CD14-positive monocyte (primary cell): ENCODE measurements around the gene MGAT4A. TPM values are rescaled to one million over a fixed set of nuclear protein-coding genes. Genes with fewer than 3 reads are reported as not detected.

ENCODE experiments used
- DNase-seq, 3 donors: peaks; one replicate each; pipeline ENCODE4 v3.0.0-alpha.2; 2011 to 2022
- H2AFZ ChIP-seq: 2 replicates; pipeline ENCODE4 v1.6.0; 2012; ENCODE audit warnings: mild to moderate bottlenecking, low read depth, low read length, inconsistent platforms; ENCODE audit not compliant: insufficient read depth, poor library complexity, severe bottlenecking
- H3K27ac ChIP-seq, 2 donors: 1 replicate in 1 of 2; 2 replicates in 1 of 2; pipeline ENCODE4 v1.5.1; 2012 to 2013; ENCODE audit warnings: low read length in 2 of 2, control low read depth in 1 of 2, inconsistent platforms in 1 of 2, low read depth in 1 of 2, mild to moderate bottlenecking in 1 of 2
- H3K27me3 ChIP-seq, 2 donors: one replicate each; pipeline versions ENCODE4 v1.6.0 to v1.6.1; 2011 to 2013; ENCODE audit warnings: low read length in 2 of 2; ENCODE audit not compliant: control insufficient read depth in 2 of 2, insufficient read depth in 2 of 2
- H3K36me3 ChIP-seq, 2 donors: replicated peaks in 1 of 2; 1 replicate in 1 of 2; 2 replicates in 1 of 2; pipeline versions ENCODE4 v1.5.1 to v1.6.1; 2012 to 2013; ENCODE audit warnings: low read length in 2 of 2, control low read depth in 1 of 2, inconsistent platforms in 1 of 2, mild to moderate bottlenecking in 1 of 2; ENCODE audit not compliant: insufficient read depth in 2 of 2, control insufficient read depth in 1 of 2
- H3K4me1 ChIP-seq, 2 donors: 1 replicate in 1 of 2; 2 replicates in 1 of 2; pipeline versions ENCODE4 v1.5.1 to v1.6.1; 2012 to 2013; ENCODE audit warnings: low read length in 2 of 2, control low read depth in 1 of 2, inconsistent platforms in 1 of 2, mild to moderate bottlenecking in 1 of 2, moderate library complexity in 1 of 2; ENCODE audit not compliant: insufficient read depth in 2 of 2, control insufficient read depth in 1 of 2
- H3K4me2 ChIP-seq: replicated peaks from 2 replicates; pipeline ENCODE3; 2012; ENCODE audit warnings: low read length, moderate library complexity, mild to moderate bottlenecking; ENCODE audit not compliant: poor library complexity, severe bottlenecking; ENCODE audit errors: extremely low read depth
- H3K4me3 ChIP-seq, 3 experiments: fragments of 200-600 bp in 1 of 3; sonication (generic) in 1 of 3; replicated peaks in 1 of 3; 1 replicate in 2 of 3; 2 replicates in 1 of 3; pipeline ENCODE4 v1.5.1; 2011 to 2013; ENCODE audit warnings: low read length in 3 of 3, mild to moderate bottlenecking in 3 of 3, control low read depth in 2 of 3, low read depth in 2 of 3, inconsistent platforms in 1 of 3, moderate library complexity in 1 of 3
- H3K79me2 ChIP-seq: 2 replicates; pipeline ENCODE4 v1.6.0; 2012; ENCODE audit warnings: mild to moderate bottlenecking, control low read depth, inconsistent platforms, low read length, moderate library complexity; ENCODE audit not compliant: insufficient read depth
- H3K9ac ChIP-seq: 2 replicates; pipeline ENCODE4 v1.6.0; 2017; ENCODE audit warnings: low read length, mild to moderate bottlenecking; ENCODE audit not compliant: insufficient read depth, poor library complexity, severe bottlenecking
- H3K9me3 ChIP-seq, 2 donors: replicated peaks in 1 of 2; 1 replicate in 1 of 2; 2 replicates in 1 of 2; pipeline versions ENCODE4 v1.5.1 to v1.6.1; 2012 to 2013; ENCODE audit warnings: low read length in 2 of 2, control low read depth in 1 of 2; ENCODE audit not compliant: control insufficient read depth in 1 of 2, insufficient read depth in 1 of 2
- H4K20me1 ChIP-seq: 2 replicates; pipeline ENCODE4 v1.6.0; 2012; ENCODE audit warnings: mild to moderate bottlenecking, low read length, control low read depth, moderate library complexity; ENCODE audit not compliant: insufficient read depth
- H3K27ac Mint-ChIP-seq, 7 donors: one replicate each; pipeline ENCODE4 v1.8.0; 2020; ENCODE audit warnings: mild to moderate bottlenecking in 7 of 7, mixed read lengths in 7 of 7, moderate library complexity in 6 of 7, inconsistent platforms in 2 of 7
- H3K27me3 Mint-ChIP-seq, 3 donors: one replicate each; pipeline ENCODE4 v1.8.0; 2021 to 2022; ENCODE audit warnings: low read depth in 3 of 3, mild to moderate bottlenecking in 3 of 3, mixed read lengths in 3 of 3, moderate library complexity in 3 of 3, inconsistent platforms in 1 of 3
- H3K36me3 Mint-ChIP-seq, 2 donors: one replicate each; pipeline ENCODE4 v1.8.0; 2020; ENCODE audit warnings: mixed read lengths in 2 of 2, inconsistent platforms in 1 of 2, mild to moderate bottlenecking in 1 of 2
- H3K4me1 Mint-ChIP-seq: one replicate; pipeline ENCODE4 v1.8.0; 2020; ENCODE audit warnings: mild to moderate bottlenecking, mixed read lengths
- H3K4me3 Mint-ChIP-seq, 2 donors: one replicate each; pipeline ENCODE4 v1.8.0; 2020; ENCODE audit warnings: mild to moderate bottlenecking in 2 of 2, mixed read lengths in 2 of 2, moderate library complexity in 1 of 2
- H3K9me3 Mint-ChIP-seq, 7 donors: one replicate each; pipeline ENCODE4 v1.8.0; 2020 to 2022; ENCODE audit warnings: mixed read lengths in 7 of 7, mild to moderate bottlenecking in 6 of 7, moderate library complexity in 6 of 7, inconsistent platforms in 2 of 7
- CTCF ChIP-seq: fragments of 200-600 bp; IDR thresholded peaks from one replicate; pipeline ENCODE4 v1.8.0; 2022; ENCODE audit warnings: antibody characterized with exemption, mild to moderate bottlenecking
- WGBS: methylation state at CpG from one replicate; pipeline ENCODE4 v1.1.5; 2013; ENCODE audit warnings: missing lambda C conversion rate; ENCODE audit not compliant: insufficient coverage; 5-methylcytosine and 5-hydroxymethylcytosine counted together
- intact Hi-C, 2 donors: fragments of 100-400 bp; cut with micrococcal nuclease; formaldehyde crosslinking; loops; one replicate each; pipeline versions ENCODE4 v1.15.0 to v1.15.1; 2023
- polyA plus RNA-seq, 3 donors: library from polyadenylated mRNA; depleted of rRNA in 1 of 3; unstranded in 2 of 3; stranded (reverse) in 1 of 3; fragments of 300-500 nt in 2 of 3; fragments of >200 nt in 1 of 3; fragmentation: Illumina TruSeq in 2 of 3; gene quantifications; 1 replicate in 2 of 3; 2 replicates in 1 of 3; pipeline ENCODE4 v1.2.3, GENCODE V29; 2012 to 2021

MGAT4A gene
- polyA plus RNA-seq, 3 donors = 24.3 to 35.9 (median 35.1) TPM

GRCh38 chr2:98715812-98716451 is 15.0 kb downstream of the MGAT4A start:
- H3K27ac ChIP-seq = no peak overlapping the region

GRCh38 chr2:98713332-98714015 is 17.5 kb downstream of the MGAT4A start:
- Mint-ChIP-seq H3K9me3 (no peaks in the 10 kb centered on the region), H3K4me1 (peaks cover 26% of the 10 kb centered on the region), H3K27ac (no peak overlapping the region), H3K36me3 (peaks cover 17 to 30% of the 10 kb centered on the region in 2 donors), H3K27me3 (no peaks in the 10 kb centered on the region), H3K4me3 (no peak overlapping the region)
- no peak overlapping the region for H3K4me3 ChIP-seq
- H3K9me3 ChIP-seq = no peaks in the 10 kb centered on the region
- peaks cover 4 to 6% of the 10 kb centered on the region in 2 donors for H3K36me3 ChIP-seq
- no peak for TF ChIP-seq CTCF
- intact Hi-C loops = no loop called here
- no CpG with 5 or more reads among the region's 4 CpGs for WGBS
- H3K4me1 ChIP-seq = peaks cover 12 to 13% of the 10 kb centered on the region in 2 donors
- H3K27ac ChIP-seq = no peak overlapping the region
- H3K27me3 ChIP-seq = no peaks in the 10 kb centered on the region
- H2AFZ ChIP-seq = no peak overlapping the region
- no peak for DNase-seq
- H3K9ac ChIP-seq = no peak overlapping the region
- peaks cover 49% of the 10 kb centered on the region for H3K79me2 ChIP-seq
- peaks cover 17% of the 10 kb centered on the region for H4K20me1 ChIP-seq
- H3K4me2 ChIP-seq = no peak overlapping the region

More at GRCh38 chr2:98715812-98716451, 15.0 kb downstream of the MGAT4A start:
- peaks cover 0 to 3% of the 10 kb centered on the region in 2 donors for H3K9me3 ChIP-seq
- Mint-ChIP-seq H3K4me3 (no peak overlapping the region), H3K36me3 (peaks cover 32 to 48% of the 10 kb centered on the region in 2 donors), H3K9me3 (peaks cover 0 to 8% (median 1%) of the 10 kb centered on the region in 7 donors), H3K27me3 (no peaks in the 10 kb centered on the region), H3K27ac (no peak overlapping the region), H3K4me1 (peaks cover 16% of the 10 kb centered on the region)
- H3K36me3 ChIP-seq = peaks cover 14 to 24% of the 10 kb centered on the region in 2 donors
- intact Hi-C loops = no loop called here
- no peak for TF ChIP-seq CTCF
- peaks cover 20% of the 10 kb centered on the region for H4K20me1 ChIP-seq
- H3K9ac ChIP-seq = no peak overlapping the region
- H3K27me3 ChIP-seq = no peaks in the 10 kb centered on the region
- peaks cover 3% of the 10 kb centered on the region in 2 donors for H3K4me1 ChIP-seq
- H3K4me3 ChIP-seq = no peak overlapping the region
- H2AFZ ChIP-seq = no peak overlapping the region
- no peak overlapping the region for H3K4me2 ChIP-seq
- no peak for DNase-seq
- H3K79me2 ChIP-seq = peaks cover 53% of the 10 kb centered on the region
- WGBS = 100% methylated on average over 4 of the region's 9 CpGs
